Spleen (tissue), 11 donors: ENCODE measurements around the gene SLCO4A1. TPM values are rescaled to one million over a fixed set of nuclear protein-coding genes. Genes with fewer than 3 reads are reported as not detected.

Experiments used
- DNase-seq: peaks from one replicate; pipeline ENCODE4 v3.0.0-alpha.2; 2020
- H3K27ac ChIP-seq, 8 donors: fragments of 200-600 bp; sonication (generic) in 7 of 8; 1 replicate in 4 of 8; 2 replicates in 4 of 8; pipeline versions ENCODE4 v1.5.0 to v1.8.0; 2016 to 2021; ENCODE audit warnings: inconsistent platforms in 4 of 8, mild to moderate bottlenecking in 4 of 8, moderate library complexity in 1 of 8
- H3K27me3 ChIP-seq, 7 donors: fragments of 200-600 bp; sonication (generic) in 6 of 7; replicated peaks in 1 of 7; 1 replicate in 4 of 7; 2 replicates in 3 of 7; pipeline versions ENCODE4 v1.5.0 to v1.8.0; 2016 to 2021; ENCODE audit warnings: inconsistent platforms in 3 of 7, mild to moderate bottlenecking in 1 of 7
- H3K36me3 ChIP-seq, 6 donors: fragments of 200-600 bp; sonication (generic) in 5 of 6; 1 replicate in 4 of 6; 2 replicates in 2 of 6; pipeline versions ENCODE4 v1.5.0 to v1.8.0; 2016 to 2021; ENCODE audit warnings: inconsistent platforms in 2 of 6
- H3K4me1 ChIP-seq, 6 donors: fragments of 200-600 bp; sonication (generic) in 5 of 6; 1 replicate in 3 of 6; 2 replicates in 3 of 6; pipeline versions ENCODE4 v1.5.0 to v1.8.0; 2016 to 2021; ENCODE audit warnings: inconsistent platforms in 3 of 6
- H3K4me3 ChIP-seq, 8 donors: fragments of 200-600 bp; sonication (generic) in 7 of 8; 1 replicate in 4 of 8; 2 replicates in 4 of 8; pipeline versions ENCODE4 v1.5.0 to v1.8.0; 2016 to 2021; ENCODE audit warnings: inconsistent platforms in 4 of 8, mild to moderate bottlenecking in 4 of 8, moderate library complexity in 2 of 8
- H3K9me3 ChIP-seq, 8 donors: fragments of 200-600 bp; sonication (generic) in 7 of 8; 1 replicate in 4 of 8; 2 replicates in 4 of 8; pipeline versions ENCODE4 v1.5.0 to v1.8.0; 2016 to 2021; ENCODE audit warnings: inconsistent platforms in 4 of 8
- POLR2A ChIP-seq, 3 donors: fragments of 450-650 bp; IDR thresholded peaks; one replicate each; pipeline ENCODE4 v1.5.1; 2017; ENCODE audit warnings: antibody characterized with exemption in 3 of 3, mild to moderate bottlenecking in 1 of 3
- POLR2AphosphoS5 ChIP-seq, 3 donors: sonication (generic); formaldehyde crosslinking; IDR thresholded peaks; one replicate each; pipeline ENCODE4 v1.5.1; 2017; ENCODE audit warnings: antibody characterized with exemption in 3 of 3
- WGBS, 5 donors: extraction: QIAGEN DNeasy Blood & Tissue Kit in 3 of 5; methylation state at CpG; one replicate each; pipeline versions ENCODE4 v1.1.5 to v1.1.7; 2013 to 2018; 5-methylcytosine and 5-hydroxymethylcytosine counted together
- intact Hi-C: fragments of 100-400 bp; cut with DNase I; formaldehyde crosslinking; loops from one replicate; pipeline ENCODE4 v1.15.0; 2023; ENCODE audit warnings: low total_unique reads
- polyA plus RNA-seq, 3 donors: library from polyadenylated mRNA; stranded (reverse); fragments of 200-250 nt; gene quantifications; one replicate each; pipeline ENCODE4 v1.2.1, GENCODE V29; 2013
- total RNA-seq, 7 donors: library from RNA; depleted of rRNA in 3 of 7; stranded (reverse); fragments of >200 nt in 3 of 7; fragmentation: NEBNext Ultra II Directional in 4 of 7; extraction: Animal tissue kit (Norgen Biotek cat#: 25700) in 4 of 7; gene quantifications; one replicate each; pipeline versions ENCODE4 v1.1.0 to v1.2.1, GENCODE V29; 2016 to 2021
- TF ChIP-seq, protein P1 (sequence below), 11 experiments: fragments of 200-600 bp in 7 of 11; fragments of 450-650 bp in 4 of 11; sonication (generic) in 4 of 11; IDR thresholded peaks in 8 of 11; conservative IDR thresholded peaks in 3 of 11; 1 replicate in 7 of 11; 2 replicates in 4 of 11; pipeline versions ENCODE4 v1.4.0 to v1.8.0; 2016 to 2021; ENCODE audit warnings: antibody characterized with exemption in 11 of 11, inconsistent platforms in 4 of 11, mild to moderate bottlenecking in 1 of 11
- donor health status: healthy with polysubstance abuse.
- donor health status: DM: no; HTN: no; CAD: no; lungs with moderate emphysema.
- donor health status: DM: no; HTN: no; CAD: no.
- donor health status: Bipolar disorder and iron deficiency.
- donor health status: healthy.
- donor health status: DM: no; HTN: no; CAD: no.
- donor health status: DM: yes; HTN: yes; CAD: no.

Gene SLCO4A1
- total and polyA plus RNA-seq, 10 donors = 2.9 to 16.3 (median 7.0) TPM

DNA sequence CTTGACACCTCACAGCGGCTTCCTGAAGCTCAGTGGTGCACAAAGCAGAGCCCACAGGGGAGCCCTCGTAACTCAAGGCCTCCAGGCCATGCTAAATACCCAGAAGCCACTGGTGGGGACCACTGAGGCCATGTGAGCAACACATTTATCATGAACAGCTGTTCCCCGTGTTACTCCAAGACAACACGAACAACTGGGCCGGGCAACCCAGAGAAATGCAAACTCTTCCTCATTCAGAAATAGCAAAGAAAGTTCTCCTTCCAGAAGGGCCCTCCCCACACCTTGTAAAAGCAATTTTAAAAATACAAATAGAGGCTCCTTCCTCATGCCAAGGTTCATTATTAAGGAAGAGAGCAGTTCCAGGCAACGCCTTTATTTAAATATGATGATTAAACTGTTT lies 36.3 kb upstream of the SLCO4A1 start:
- Histone ChIP-seq H3K4me3 (peak overlapping the region in 1 of 8 donors; percentile 59), H3K4me1 (peaks cover 29 to 74% (median 59%) of the 10 kb centered on the region in 6 donors), H3K9me3 (peaks cover 0 to 2% (median 0%) of the 10 kb centered on the region in 8 donors), H3K27me3 (peaks cover 0 to 34% (median 0%) of the 10 kb centered on the region in 7 donors), H3K36me3 (no peaks in the 10 kb centered on the region), H3K27ac (peak overlapping the region in 6 of 8 donors; percentile 52 to 96 (median 90))
- 21 to 44% (median 36%) methylated on average over 5 to 6 of the region's 6 CpGs for WGBS, 5 donors
- TF ChIP-seq, protein P1, sequence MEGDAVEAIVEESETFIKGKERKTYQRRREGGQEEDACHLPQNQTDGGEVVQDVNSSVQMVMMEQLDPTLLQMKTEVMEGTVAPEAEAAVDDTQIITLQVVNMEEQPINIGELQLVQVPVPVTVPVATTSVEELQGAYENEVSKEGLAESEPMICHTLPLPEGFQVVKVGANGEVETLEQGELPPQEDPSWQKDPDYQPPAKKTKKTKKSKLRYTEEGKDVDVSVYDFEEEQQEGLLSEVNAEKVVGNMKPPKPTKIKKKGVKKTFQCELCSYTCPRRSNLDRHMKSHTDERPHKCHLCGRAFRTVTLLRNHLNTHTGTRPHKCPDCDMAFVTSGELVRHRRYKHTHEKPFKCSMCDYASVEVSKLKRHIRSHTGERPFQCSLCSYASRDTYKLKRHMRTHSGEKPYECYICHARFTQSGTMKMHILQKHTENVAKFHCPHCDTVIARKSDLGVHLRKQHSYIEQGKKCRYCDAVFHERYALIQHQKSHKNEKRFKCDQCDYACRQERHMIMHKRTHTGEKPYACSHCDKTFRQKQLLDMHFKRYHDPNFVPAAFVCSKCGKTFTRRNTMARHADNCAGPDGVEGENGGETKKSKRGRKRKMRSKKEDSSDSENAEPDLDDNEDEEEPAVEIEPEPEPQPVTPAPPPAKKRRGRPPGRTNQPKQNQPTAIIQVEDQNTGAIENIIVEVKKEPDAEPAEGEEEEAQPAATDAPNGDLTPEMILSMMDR (IDR thresholded peaks at IDR 0.05 in 8 of 11, conservative IDR thresholded peaks at IDR 0.05 in 3 of 11) = no peak
- TF ChIP-seq POLR2A (IDR thresholded peaks at IDR 0.05) = no peak
- TF ChIP-seq POLR2AphosphoS5 (IDR thresholded peaks at IDR 0.05) = no peak
- intact Hi-C loops = no loop called here
- no peak for DNase-seq

- H3K4me1 ChIP-seq = peaks cover 29 to 67% (median 59%) of the 10 kb centered on the region in 6 donors
- DNase-seq = no peak
- peaks cover 0 to 4% (median 0%) of the 10 kb centered on the region in 8 donors for H3K9me3 ChIP-seq
- peak; percentile 29 to 67 (median 54) for TF ChIP-seq POLR2AphosphoS5 (IDR thresholded peaks at IDR 0.05)
- TF ChIP-seq, protein P1 (IDR thresholded peaks at IDR 0.05 in 8 of 11, conservative IDR thresholded peaks at IDR 0.05 in 3 of 11) = no peak
- peak overlapping the region in 6 of 8 donors; percentile 52 to 96 (median 90) for H3K27ac ChIP-seq
- intact Hi-C loops = no loop called here
- no peaks in the 10 kb centered on the region for H3K36me3 ChIP-seq
- WGBS, 5 donors = 31 to 46% (median 41%) methylated on average over 20 to 31 of the region's 31 CpGs
- peaks cover 0 to 34% (median 0%) of the 10 kb centered on the region in 7 donors for H3K27me3 ChIP-seq
- peak overlapping the region in 1 of 8 donors; percentile 59 for H3K4me3 ChIP-seq
These were observed 35.6 kb upstream of the SLCO4A1 start for GRCh38 chr20:62606551-62607201.

DNA sequence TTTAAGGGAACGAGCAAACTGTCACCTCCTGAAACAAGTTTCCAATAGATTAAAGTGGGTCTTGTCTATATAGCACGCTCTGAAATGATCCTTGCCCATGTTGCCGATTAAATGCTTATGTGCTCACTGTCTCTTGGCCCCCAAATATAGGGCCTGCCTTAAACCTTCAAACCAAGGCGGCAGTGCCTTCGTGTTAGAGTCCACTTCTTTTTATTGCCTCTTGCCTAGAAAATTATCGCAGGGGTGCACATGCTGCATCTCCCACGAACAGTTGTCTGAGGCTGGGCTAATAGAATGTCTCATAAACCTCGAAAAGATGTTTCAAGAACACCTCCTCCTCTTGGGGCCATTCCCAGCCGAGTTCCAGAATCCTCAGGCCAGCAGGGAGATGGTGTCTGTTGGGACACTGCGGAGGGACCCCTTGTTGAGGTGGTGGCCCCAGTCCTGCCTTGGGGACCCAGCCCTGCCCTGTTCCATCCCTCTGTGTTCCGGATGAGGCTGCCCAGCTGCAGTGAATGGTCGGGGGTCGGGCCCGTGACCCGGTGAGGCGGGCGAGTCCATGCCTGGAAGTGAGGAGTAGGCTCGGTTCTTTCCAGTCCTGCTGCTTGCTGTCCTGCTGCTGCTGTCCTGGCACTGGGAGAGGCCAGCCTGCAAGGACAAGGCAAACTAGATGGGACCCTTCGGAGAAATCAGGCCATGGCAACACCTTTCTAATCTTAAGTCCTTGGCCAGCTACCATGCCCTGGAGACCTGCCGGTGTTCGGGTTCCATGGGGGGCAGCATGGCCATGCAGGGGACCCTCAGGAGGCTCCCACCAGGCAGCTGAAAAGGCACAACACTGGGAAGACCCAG lies 34.7 kb upstream of the SLCO4A1 start:
- H3K9me3 ChIP-seq = peaks cover 0 to 4% (median 0%) of the 10 kb centered on the region in 8 donors
- no peak overlapping the region for H3K4me3 ChIP-seq
- peaks cover 29 to 58% (median 51%) of the 10 kb centered on the region in 6 donors for H3K4me1 ChIP-seq
- no peak for DNase-seq
- peak overlapping the region in 2 of 8 donors; percentile 92 to 96 for H3K27ac ChIP-seq
- intact Hi-C loops = no loop called here
- no peak for TF ChIP-seq POLR2AphosphoS5 (IDR thresholded peaks at IDR 0.05)
- TF ChIP-seq, protein P1 (IDR thresholded peaks at IDR 0.05 in 8 of 11, conservative IDR thresholded peaks at IDR 0.05 in 3 of 11) = no peak
- TF ChIP-seq POLR2A (IDR thresholded peaks at IDR 0.05) = no peak
- H3K36me3 ChIP-seq = no peaks in the 10 kb centered on the region
- 85 to 91% (median 89%) methylated on average over 19 to 21 of the region's 21 CpGs for WGBS, 5 donors
- H3K27me3 ChIP-seq = peaks cover 0 to 34% (median 0%) of the 10 kb centered on the region in 7 donors

DNA sequence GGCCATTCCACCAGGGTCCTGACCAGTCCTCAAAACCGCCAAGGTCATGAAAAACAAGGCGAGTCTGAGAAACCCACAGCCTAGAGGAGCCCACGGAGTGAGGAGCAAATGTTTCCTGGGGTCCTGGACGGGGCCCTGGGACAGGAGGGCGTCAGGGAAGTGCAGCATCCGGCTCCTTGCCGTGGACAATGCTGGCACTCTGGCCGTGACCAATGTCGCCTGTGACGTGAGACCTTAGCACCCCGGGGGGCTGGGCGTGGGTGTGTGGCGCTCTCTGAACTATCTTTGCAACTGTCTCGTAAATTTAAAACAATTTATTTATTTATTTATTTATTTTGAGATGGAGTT lies 34.1 kb upstream of the SLCO4A1 start:
- TF ChIP-seq, protein P1 (IDR thresholded peaks at IDR 0.05 in 8 of 11, conservative IDR thresholded peaks at IDR 0.05 in 3 of 11) = no peak
- TF ChIP-seq POLR2AphosphoS5 (IDR thresholded peaks at IDR 0.05) (no peak), POLR2A (IDR thresholded peaks at IDR 0.05) (no peak)
- no peaks in the 10 kb centered on the region for H3K36me3 ChIP-seq
- H3K4me1 ChIP-seq = peaks cover 23 to 52% (median 45%) of the 10 kb centered on the region in 6 donors
- intact Hi-C loops = no loop called here
- H3K27ac ChIP-seq = no peak overlapping the region
- peaks cover 0 to 4% (median 0%) of the 10 kb centered on the region in 8 donors for H3K9me3 ChIP-seq
- no peak for DNase-seq
- WGBS, 5 donors = 87 to 95% (median 92%) methylated on average over 12 to 14 of the region's 14 CpGs
- H3K27me3 ChIP-seq = peaks cover 0 to 31% (median 0%) of the 10 kb centered on the region in 7 donors
- no peak overlapping the region for H3K4me3 ChIP-seq
